Putamen (tissue), 1 donor: ENCODE data around the gene USP48.
"Not testable (repeated sequence)": the region's sequence is repeated elsewhere in the genome, so short reads cannot be mapped to it uniquely, and the experiment has no call there.

Experiments
- DNase-seq: peaks from one replicate; pipeline ENCODE4 v3.0.0-alpha.2; 2016; ENCODE audit warnings: low spot score

Gene USP48

DNA sequence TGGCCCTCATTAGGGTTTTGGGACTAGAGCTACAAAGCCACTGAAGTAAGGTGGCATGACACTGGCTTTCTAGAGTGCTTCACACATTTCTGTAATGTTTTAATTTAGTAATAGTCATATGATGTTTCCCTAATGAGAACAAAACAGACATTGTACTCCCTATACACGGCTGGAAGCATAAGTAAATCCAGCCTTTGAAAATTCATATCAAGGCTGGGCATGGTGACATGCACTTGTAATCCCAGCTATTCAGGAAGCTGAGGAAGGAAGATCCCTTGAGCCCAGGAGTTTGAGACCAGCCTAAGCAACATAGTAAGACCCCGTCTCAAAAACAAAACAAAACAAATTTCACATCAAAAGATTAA is 7.4 kb downstream of the USP48 start:
- DNase-seq = peak; percentile 49

DNA sequence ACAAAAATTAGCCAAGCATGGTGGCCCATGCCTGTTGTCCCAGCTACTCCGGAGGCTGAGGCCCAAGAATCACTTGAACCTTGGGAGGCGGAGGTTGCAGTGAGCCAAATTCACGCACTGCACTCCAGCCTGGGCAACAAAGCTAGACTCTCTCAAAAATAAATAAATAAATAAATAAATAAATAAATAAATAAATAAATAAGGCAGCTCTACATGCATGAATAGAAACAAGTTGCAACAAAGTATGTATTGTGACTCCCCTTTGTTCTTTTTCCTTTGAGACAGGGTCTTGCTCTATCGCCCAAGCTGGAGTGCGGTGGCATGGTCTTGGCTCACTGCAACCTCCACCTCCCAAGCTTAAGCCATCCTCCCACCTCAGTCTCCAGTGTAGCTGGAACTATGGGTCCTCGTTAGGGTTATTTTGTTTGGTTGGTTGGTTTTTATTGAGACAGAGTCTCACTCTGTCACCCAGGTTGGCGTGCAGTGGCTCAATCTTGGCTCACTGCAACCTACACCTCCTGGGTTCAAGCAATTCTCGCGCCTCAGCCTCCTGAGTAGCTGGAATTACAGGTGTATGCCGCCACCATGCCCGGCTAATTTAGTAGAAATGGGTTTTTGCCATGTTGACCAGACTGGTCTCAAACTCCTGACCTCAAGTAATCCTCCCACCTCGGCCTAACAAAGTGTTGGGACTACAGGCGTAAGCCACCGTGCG is 8.0 kb downstream of the USP48 start:
- DNase-seq = no peak

DNA sequence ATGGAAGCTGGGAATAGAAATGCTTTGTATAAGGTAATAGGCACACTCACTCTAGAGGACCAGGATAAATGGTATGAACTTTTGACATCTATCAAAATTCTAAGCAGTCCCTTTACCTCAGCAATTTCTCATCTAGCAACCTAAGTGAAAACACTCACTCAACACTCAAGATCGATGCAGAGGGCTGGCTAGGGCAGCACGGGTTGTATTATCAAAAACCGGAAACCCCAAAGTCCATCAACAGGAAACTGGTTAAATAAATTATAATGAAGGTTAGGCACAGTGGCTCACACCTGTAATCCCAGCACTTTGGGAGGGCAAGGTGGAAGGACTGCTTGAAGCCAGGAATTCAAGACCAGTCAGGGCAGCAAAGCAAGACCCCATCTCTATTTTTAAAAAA is 9.4 kb downstream of the USP48 start:
- no peak for DNase-seq

DNA sequence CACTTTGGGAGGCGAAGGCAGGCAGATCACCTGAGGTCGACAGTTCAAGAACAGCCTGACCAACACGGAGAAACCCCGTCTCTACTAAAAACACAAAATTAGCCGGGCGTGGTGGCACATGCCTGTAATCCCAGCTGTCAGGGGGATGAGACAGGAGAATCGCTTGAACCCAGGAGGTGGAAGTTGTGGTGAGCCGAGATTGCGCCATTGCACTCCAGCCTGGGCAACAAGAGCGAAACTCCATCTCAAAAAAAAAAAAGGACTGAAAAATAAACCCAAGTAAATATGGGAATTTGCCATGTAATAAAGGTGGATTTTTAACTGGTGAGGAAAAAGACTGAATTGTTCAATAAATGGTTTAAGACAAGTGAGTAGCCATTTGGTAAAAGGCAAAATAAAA is 11.3 kb downstream of the USP48 start:
- not testable (repeated sequence) for DNase-seq

DNA sequence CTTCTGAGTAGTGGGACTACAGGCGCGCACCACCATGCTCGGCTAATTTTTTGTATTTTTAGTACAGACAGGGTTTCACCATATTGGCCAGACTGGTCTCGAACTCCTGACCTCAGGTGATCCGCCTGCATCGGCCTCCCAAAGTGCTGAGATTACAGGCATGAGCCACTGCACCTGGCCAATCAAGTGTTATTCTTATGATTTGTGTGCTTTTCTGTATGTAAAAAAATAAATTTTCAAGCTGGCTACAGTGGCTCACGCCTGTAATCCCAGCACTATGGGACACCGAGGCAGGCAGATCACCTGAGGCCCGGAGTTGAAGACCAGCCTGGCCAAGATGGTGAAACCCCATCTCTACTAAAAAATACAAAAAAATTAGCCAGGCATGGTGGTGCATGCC is 12.3 kb downstream of the USP48 start:
- not testable (repeated sequence) for DNase-seq

DNA sequence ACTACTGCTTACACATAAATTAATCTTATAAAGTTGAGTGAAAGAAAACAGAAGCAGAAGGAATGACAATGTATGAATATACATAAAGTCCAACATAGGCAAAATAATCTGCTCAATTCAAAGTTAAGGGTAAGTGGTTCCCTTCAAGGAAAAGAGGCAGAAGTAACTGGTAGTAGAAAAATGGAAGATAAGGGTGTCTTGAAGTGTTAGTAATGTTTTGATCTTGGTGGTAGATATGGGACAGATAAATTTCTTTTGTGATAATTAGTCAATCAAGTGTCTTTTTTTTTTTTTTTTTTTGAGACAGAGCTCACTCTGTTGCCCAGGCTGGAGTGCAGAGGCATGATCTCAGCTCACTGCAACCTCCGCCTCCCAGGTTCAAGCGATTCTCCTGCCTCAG is 12.7 kb downstream of the USP48 start:
- DNase-seq = no peak

DNA sequence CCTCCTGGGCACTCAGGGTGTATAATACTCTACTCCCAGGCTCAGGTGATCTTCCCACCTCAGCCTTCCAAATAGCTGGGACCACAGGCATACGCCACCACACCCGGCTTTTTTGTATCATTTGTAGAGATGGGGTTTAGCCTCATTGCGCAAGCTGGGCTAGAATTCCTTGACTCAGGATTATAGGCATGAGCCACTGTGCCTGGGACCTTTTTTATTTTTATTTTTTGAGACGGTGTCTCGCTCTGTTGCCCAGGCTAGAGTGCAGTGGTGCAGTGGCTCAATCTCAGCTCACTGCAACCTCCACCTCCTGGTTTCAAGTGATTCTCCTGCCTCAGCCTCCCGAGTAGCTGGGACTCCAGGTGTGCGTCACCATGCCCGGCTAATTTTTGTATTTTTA is 15.8 kb downstream of the USP48 start:
- not testable (repeated sequence) for DNase-seq

DNA sequence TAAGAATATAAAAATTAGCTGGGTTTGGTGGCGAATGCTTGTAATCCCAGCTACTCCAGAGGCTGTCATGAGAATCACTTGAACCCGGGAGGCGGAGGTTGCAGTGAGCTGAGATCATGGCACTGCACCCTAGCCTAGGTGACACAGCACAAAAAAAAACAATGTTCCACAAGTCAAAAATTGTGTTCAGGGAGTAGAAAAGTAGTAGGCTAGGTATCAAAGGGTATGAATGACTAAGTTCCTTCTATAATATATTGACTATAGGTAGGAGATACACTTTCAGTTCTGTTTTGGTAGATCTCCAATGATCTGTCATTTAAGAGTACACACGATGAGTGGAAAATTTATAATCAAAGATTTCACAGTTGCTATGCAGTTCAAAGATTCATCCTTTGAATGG is 16.7 kb downstream of the USP48 start:
- DNase-seq = no peak

DNA sequence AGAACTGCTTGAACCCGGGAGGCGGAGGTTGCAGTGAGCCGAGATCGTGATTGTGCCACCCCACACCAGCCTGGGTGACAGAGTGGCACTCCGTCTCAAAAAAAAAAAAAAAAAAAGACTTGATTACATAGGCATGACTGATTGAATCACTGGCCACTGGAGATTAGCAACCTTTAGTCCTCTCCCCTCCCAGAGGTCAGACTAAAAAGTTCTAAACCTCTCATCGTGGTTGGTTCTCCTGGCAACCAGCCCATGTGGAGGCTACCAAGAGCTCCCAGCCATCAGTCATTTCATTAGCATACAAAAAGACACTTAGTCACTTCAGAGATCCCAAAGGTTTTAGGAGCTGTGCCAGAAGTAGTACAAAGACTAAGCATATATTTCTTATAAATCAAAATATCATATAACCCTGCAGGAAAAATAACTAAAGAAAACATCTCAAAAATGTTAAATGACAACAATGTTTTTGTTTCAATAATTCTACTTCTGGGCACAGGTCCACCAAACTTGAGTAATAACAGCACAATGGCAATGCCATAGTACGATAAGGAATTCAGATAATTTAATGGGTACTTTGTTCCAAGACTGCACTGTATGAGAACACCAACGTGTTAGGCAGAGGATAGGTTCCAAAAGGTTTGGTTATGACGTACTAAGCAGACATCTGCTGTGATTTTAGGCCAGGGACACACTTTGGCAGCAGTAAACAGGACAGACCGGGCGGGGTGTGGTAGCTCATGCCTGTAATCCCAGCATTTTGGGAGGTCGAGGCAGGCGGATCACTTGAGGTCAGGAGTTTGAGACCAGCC is 18.1 kb downstream of the USP48 start:
- DNase-seq = peak; percentile 13

DNA sequence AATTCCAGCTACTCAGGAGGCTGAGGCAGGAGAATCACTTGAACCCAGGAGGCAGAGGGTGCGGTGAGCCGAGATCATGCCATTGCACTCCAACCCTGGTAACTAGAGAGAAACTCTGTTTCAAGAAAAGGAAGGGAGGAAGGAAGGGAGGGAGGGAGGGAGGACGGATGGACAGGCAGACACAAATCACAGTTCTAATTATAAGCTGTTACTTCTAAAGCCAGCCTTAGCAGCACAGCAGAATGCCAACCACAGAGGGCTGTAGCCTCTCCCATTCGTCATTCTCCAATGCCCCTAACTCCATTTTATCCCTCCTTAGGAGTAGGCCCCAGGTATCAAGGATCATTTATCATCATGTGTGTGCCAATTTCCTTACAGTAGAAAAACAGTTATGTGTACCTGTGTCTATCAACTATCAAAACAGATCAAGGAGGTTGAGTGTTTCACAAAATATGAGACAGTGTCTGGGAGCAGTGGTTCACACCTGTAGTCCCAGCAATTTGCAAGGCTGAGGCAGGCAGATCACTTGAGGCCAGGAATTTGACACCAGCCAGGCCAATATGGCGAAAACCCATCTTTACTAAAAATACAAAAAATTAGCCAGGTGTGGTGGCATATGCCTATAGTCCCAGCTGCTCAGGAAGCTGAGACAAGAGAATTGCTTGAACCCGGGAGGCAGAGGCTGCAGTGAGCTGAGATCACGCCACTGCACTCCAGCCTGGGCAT is 19.1 kb downstream of the USP48 start:
- DNase-seq = no peak

DNA sequence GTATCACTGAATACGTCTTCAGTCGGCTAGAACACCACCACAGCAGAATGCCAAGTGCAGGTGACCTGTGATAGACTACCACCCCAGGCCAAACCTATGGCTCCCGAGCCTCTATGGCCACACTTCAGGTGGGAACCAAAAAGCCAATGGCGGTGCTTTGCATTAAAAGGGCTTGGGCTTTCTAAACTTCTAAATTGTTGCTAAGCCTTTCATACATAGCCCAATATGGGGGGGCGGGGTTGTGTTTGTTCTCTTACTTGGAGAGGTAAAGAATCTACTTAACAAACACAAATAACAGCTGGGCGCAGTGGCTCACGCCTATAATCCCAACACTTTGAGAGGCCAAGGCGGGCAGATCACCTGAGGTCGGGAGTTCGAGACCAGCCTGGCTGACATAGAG is 19.7 kb downstream of the USP48 start:
- no peak for DNase-seq

DNA sequence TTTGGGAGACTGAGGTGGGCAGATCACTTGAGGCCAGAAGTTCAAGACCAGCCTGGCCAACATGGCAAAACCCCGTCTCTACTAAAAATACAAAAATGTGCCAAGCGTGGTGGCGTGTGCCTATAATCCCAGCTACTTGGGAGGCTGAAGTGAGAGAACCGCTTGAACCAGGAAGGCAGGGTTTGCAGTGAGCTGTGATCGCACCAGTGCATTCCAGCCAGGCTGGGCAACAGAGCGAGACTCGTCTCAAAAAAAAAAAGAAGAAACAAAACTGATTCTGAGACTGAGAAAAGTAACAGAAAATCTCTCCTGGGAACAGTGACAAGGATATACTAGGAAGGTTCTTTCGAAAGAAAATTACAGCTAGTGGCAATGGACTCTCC is 20.9 kb downstream of the USP48 start:
- DNase-seq = no peak

DNA sequence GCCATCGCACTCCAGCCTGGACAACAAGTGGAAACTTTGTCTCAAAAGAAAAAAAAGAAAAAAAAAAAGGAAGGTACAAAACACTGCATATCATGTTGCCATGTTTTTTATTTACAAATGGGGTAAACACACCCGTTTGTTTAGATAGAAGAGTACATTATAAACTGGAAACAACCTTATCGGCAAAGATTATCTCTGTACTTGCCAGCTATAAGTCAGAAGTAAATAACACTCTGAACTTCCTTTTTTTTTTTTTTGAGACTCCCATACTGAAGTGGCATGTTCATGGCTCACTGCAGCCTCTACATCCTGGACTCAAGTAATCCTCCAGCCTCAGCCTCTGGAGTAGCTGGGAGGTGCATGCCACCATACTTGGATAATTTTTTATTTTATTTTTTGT is 21.9 kb downstream of the USP48 start:
- DNase-seq = no peak

DNA sequence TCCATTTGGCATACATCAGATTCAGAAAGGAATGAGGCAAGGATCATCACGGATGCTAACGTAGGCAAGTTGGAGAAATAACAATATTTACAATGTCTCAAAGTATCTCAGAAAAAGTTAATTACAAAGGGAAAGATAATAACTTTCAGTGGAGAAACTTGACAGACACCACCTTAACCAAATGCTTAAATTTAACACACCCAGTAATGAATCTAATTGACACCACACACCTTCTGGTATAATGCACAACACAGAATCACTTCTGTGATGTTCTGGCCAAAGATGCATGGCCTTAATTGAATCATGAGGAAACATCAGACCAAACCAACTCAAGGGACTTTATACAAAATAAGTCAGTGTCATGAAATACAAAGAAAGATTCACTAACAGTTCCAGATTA is 23.1 kb downstream of the USP48 start:
- no peak for DNase-seq

DNA sequence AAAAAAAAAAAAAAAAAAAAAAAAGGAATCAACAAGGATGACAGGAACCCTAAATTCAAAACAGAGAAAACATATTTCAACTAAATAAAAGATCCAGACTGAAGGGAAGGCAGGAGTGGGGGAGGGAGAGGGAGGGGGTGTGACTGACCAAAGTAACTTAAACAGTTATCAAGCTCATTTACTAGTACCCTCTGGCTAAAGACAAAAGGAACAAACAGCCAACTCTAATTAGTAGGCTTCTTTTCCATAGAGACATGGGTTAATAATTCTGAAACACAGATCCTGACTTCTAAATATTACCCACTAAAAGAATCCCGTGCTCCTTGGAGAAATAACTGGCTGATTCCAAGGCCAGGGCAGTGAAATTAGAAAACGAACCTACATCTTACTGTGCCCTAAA is 23.8 kb downstream of the USP48 start:
- DNase-seq = no peak

DNA sequence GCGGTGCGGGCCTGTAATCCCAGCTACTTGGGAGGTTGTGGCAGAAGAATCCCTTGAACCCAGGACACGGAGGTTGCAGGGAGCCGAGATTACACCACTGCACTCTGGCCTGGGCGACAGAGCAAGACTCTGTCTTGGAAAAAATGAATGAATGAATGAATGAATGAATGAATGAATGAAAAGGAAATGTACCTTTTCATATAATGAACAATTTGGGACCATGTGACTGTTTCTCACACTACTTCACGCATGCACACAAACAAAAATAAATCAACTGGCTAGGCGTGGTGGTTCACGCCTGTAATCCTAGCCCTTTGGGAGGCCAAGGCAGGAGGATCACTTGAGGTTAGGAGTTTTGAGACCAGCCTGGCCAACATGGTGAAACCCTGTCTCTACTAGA is 24.3 kb downstream of the USP48 start:
- DNase-seq = no peak

DNA sequence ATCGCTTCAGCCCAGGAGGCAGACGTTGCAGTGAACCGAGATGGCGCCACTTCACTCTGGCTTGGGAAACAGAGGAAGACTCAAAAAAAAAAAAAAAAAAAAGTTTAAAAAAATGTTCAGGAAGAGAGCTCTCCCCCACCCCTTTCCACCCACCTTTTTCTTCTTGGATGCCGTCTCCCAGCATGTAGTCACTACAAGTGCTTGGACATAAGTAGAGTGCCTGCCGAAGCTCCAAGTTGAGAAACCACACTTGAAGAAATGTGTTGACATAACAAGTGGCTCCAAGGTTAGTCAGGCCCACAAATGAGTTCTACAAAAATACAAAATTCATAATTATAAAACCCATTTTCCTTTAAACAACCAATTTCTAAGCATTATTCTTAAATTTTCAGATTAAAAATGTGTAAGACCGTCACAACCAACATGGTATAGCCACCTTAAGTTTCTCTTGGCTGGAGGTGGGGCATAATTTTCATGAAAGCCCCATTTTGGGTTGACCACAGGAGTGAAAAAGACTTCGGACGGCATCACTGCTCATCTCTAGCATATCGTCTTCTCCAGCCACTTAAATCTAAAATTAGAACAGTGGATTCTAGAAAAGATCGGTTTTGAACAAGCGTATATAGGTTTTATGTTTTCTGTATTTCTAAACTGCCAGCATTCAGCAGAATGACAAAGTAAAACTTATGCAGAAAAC is 26.4 kb downstream of the USP48 start:
- no peak for DNase-seq

DNA sequence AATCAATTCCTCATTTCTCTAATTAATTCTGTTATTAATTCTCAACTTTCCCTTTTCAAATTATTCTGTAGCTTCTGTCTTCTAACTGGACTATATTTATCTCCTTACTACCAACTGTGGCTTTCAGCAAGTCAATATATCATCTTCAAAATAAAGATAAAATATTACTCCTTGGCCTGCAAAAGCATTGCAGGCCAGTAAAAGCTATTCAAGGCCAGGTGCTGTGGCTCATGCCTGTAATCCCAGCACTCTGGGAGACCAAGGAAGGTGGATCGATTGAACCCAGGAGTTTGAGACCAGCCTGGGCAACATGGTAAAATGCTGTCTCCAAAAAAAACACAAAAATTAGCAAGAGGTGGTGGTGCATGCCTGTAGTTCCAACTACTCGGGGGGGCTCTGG is 27.9 kb downstream of the USP48 start:
- DNase-seq = no peak

DNA sequence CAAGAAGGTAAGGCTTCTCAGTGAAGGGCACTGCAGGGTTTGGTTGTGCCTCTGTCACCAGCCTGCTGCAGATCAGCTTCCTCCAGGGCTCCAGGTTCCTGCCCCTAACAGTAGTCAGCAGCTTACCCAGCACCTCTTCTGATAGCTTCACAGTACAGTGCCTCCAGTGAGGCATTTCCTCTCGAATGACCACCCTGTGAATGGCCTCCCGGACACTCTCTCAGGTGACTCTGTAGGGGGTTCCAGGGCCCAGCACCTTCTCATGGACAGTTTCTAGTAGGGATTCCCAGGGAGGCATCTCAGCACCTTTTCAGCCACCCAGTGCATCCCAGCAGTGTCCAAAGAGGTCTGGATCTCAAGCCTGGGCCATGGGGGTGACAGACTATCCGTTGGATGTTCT is 28.4 kb downstream of the USP48 start:
- no peak for DNase-seq

DNA sequence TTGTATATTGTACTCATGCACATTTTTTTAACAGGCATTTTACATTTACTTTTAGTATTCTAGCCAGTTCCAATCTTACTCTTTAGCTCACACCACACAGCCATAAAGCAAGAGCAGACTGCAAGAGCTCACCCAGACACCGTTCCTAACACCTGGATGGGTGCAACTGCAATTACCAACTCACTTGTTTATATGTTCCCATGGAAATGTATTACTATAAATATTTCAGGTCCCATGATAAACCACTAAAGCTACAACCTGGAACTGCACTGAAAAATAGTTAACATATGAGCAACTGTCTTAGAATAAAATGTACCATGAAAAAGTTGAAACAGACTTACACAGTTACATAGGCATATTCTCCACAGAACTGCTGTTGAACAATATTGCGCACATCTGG is 30.8 kb downstream of the USP48 start:
- DNase-seq = no peak

DNA sequence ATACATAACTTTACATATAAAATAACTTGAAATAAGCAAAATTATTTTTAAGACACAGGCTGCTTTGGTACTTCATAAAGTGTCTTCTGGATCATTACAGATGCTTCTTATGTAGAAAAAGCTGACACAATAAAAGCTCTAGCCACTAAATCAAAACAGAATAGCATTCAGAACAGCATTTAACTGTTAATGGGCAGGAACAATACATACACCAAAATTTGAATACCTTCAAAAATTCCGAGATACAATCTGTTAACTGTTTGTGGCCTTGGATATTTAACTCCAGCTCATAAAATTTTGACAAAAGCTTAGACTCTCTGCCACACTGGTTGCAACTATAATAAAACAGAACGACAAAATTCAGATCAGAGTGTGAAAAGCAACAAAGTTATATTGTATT is 31.7 kb downstream of the USP48 start:
- no peak for DNase-seq

DNA sequence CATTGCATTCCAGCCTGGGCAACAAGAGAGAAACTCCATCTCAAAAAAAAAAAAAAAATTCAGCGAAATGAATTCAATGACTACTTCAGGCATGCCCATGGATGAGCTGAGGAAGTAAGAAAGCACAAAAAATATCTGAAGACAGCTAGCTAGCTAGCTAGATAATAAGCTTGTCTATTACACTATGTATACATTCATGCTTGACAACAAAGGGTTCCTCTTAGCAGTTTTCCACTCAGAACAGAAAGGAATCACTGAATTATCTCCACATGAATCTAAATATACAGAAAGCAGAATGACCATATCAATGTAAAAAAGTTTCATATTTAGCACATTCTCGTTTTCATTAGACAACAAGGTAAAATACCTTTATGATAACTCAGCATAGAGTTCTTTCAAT is 32.1 kb downstream of the USP48 start:
- DNase-seq = no peak
